A549 (cell line): Measurements from ENCODE around the gene TCERG1L. TPM values are rescaled to one million over a fixed set of nuclear protein-coding genes. Genes with fewer than 3 reads are reported as not detected.

Experiments used
- ATAC-seq, 2 experiments: fragments of 200-7000 bp in 1 of 2; fragments of >200 bp in 1 of 2; cut with Nextera tagmentation in 1 of 2; cut with Tn5 transposase in 1 of 2; 3 replicates each; pipeline versions ENCODE4 v1.8.0 to v1.9.1; 2018 to 2020; ENCODE audit warnings: mild to moderate bottlenecking in 1 of 2, moderate library complexity in 1 of 2
- CTCF ChIA-PET: fragments of 300-600 bp; sonication (Branson Sonifier 250); formaldehyde crosslinking; extraction: SDS; loops from one replicate; lab custom pipeline; 2021; ENCODE audit warnings: antibody characterized with exemption, inconsistent platforms; lab: Yijun Ruan, JAX
- POLR2A ChIA-PET: fragments of 350-600 bp; formaldehyde crosslinking; extraction: SDS; loops from one replicate; lab custom pipeline; 2021; ENCODE audit warnings: antibody characterized with exemption, inconsistent platforms; lab: Yijun Ruan, JAX
- DNase-seq, 2 experiments: peaks; one replicate each; pipeline versions ENCODE4 v3.0.0 to v3.0.0-alpha.2; 2011 to 2016; ENCODE audit warnings: low read depth in 1 of 2, low spot score in 1 of 2
- FAIRE-seq: peaks from 2 replicates; lab custom pipeline; 2011; peaks lifted over from hg19 to GRCh38; lab: Jason Lieb, UNC
- H3K27ac ChIP-seq, 2 experiments: fragments of >200 bp; sonication (Bioruptor Twin); formaldehyde crosslinking; 3 replicates each; pipeline ENCODE4 v1.5.1; 2016 to 2017
- H3K4me1 ChIP-seq: fragments of >200 bp; sonication (Bioruptor Twin); formaldehyde crosslinking; 3 replicates; pipeline ENCODE4 v1.6.1; 2016
- H3K4me2 ChIP-seq: fragments of >200 bp; sonication (Bioruptor Twin); formaldehyde crosslinking; 3 replicates; pipeline ENCODE4 v1.6.1; 2016
- H3K4me3 ChIP-seq: fragments of >200 bp; sonication (Bioruptor Twin); formaldehyde crosslinking; 3 replicates; pipeline ENCODE4 v1.5.1; 2016
- H3K9me3 ChIP-seq: fragments of >200 bp; sonication (Bioruptor Twin); formaldehyde crosslinking; 3 replicates; pipeline ENCODE4 v1.6.1; 2016
- BHLHE40 ChIP-seq: IDR thresholded peaks from 2 replicates; pipeline ENCODE4 v1.6.1; 2012; ENCODE audit warnings: low read depth, low read length, inconsistent platforms
- CBX2 ChIP-seq: fragments of 200-600 bp; sonication (generic); IDR thresholded peaks from 2 replicates; pipeline ENCODE4 v1.6.1; 2016; ENCODE audit warnings: low read depth, mild to moderate bottlenecking, borderline replicate concordance
- CEBPB ChIP-seq, 2 experiments: fragments of >200 bp in 1 of 2; sonication (Bioruptor Twin) in 1 of 2; formaldehyde crosslinking in 1 of 2; IDR thresholded peaks; 2 replicates each; pipeline ENCODE4 v1.6.1; 2012 to 2016
- CHD2 ChIP-seq: fragments of 150-350 bp; IDR thresholded peaks from 2 replicates; pipeline ENCODE4 v1.6.1; 2014; ENCODE audit warnings: low read length; ENCODE audit not compliant: partially characterized antibody
- CHD4 ChIP-seq: fragments of 200-600 bp; sonication (generic); IDR thresholded peaks from 2 replicates; pipeline ENCODE4 v1.6.1; 2016; ENCODE audit warnings: antibody characterized with exemption, mild to moderate bottlenecking, borderline replicate concordance
- EHF ChIP-seq: fragments of 250-450 bp; sonication (Bioruptor Pico); IDR thresholded peaks from 2 replicates; pipeline ENCODE4 v1.5.0; 2020; ENCODE audit warnings: mild to moderate bottlenecking
- EP300 ChIP-seq, 2 experiments: fragments of >200 bp; sonication (Bioruptor Twin); formaldehyde crosslinking; IDR thresholded peaks; 2 replicates in 1 of 2; 3 replicates in 1 of 2; pipeline ENCODE4 v1.6.1; 2016 to 2017
- ESRRA ChIP-seq: fragments of 150-350 bp; IDR thresholded peaks from 2 replicates; pipeline ENCODE4 v1.6.1; 2014; ENCODE audit warnings: mild to moderate bottlenecking, low read length, borderline replicate concordance
- FOSB ChIP-seq: fragments of 250-450 bp; sonication (Bioruptor Pico); IDR thresholded peaks from 2 replicates; pipeline ENCODE4 v1.5.0; 2020; ENCODE audit warnings: mild to moderate bottlenecking, moderate library complexity
- FOSL2 ChIP-seq, 2 experiments: fragments of 450-650 bp in 1 of 2; fragments of >200 bp in 1 of 2; sonication (Bioruptor Twin) in 1 of 2; formaldehyde crosslinking; IDR thresholded peaks; 2 replicates each; pipeline versions ENCODE4 v1.5.0 to v1.6.1; 2016 to 2020; ENCODE audit warnings: mild to moderate bottlenecking in 1 of 2, moderate library complexity in 1 of 2
- HDAC2 ChIP-seq: fragments of 200-600 bp; sonication (generic); IDR thresholded peaks from 2 replicates; pipeline ENCODE4 v1.6.1; 2016
- HOXA7 ChIP-seq: fragments of 250-450 bp; sonication (Bioruptor Pico); IDR thresholded peaks from 2 replicates; pipeline ENCODE4 v1.5.0; 2020; ENCODE audit warnings: mild to moderate bottlenecking, moderate library complexity
- JUN ChIP-seq, 2 experiments: fragments of >200 bp; sonication (Bioruptor Twin); formaldehyde crosslinking; IDR thresholded peaks; 2 replicates in 1 of 2; 3 replicates in 1 of 2; pipeline ENCODE4 v1.6.1; 2016 to 2017
- JUNB ChIP-seq: fragments of >200 bp; sonication (Bioruptor Twin); formaldehyde crosslinking; IDR thresholded peaks from 2 replicates; pipeline ENCODE4 v1.6.1; 2016
- KDM1A ChIP-seq: fragments of 200-600 bp; sonication (generic); IDR thresholded peaks from 2 replicates; pipeline ENCODE4 v1.6.1; 2016; ENCODE audit warnings: low read depth, mild to moderate bottlenecking
- MYC ChIP-seq: IDR thresholded peaks from 2 replicates; pipeline ENCODE4 v1.6.1; 2012; ENCODE audit warnings: mild to moderate bottlenecking, inconsistent platforms, low read length, improper control_type of control experiment, borderline replicate concordance
- NFE2L2 ChIP-seq: fragments of 150-350 bp; conservative IDR thresholded peaks from 2 replicates; pipeline ENCODE4 v1.6.1; 2014; ENCODE audit warnings: low read length
- PHF8 ChIP-seq: fragments of 200-600 bp; sonication (generic); IDR thresholded peaks from 2 replicates; pipeline ENCODE4 v1.6.1; 2016; ENCODE audit warnings: low read depth, mild to moderate bottlenecking, antibody characterized with exemption, moderate library complexity, borderline replicate concordance
- POLR2A ChIP-seq: IDR thresholded peaks from 2 replicates; pipeline ENCODE4 v1.6.1; 2012; ENCODE audit warnings: mild to moderate bottlenecking, low read length
- POLR2AphosphoS2 ChIP-seq: conservative IDR thresholded peaks from 2 replicates; pipeline ENCODE4 v1.6.1; 2012; ENCODE audit warnings: low read length, improper control_type of control experiment, inconsistent platforms
- RARB ChIP-seq: fragments of 250-450 bp; sonication (Bioruptor Pico); IDR thresholded peaks from 2 replicates; pipeline ENCODE4 v1.8.0; 2021; ENCODE audit warnings: mild to moderate bottlenecking, moderate library complexity
- RCOR1 ChIP-seq: fragments of 150-350 bp; IDR thresholded peaks from 2 replicates; pipeline ENCODE4 v1.6.1; 2014; ENCODE audit warnings: antibody characterized with exemption, low read length, low read depth
- RFX5 ChIP-seq: fragments of 450-650 bp; IDR thresholded peaks from 2 replicates; pipeline ENCODE4 v1.7.1; 2014; ENCODE audit warnings: antibody characterized with exemption, mild to moderate bottlenecking, moderate library complexity
- TFCP2L1 ChIP-seq: fragments of 250-450 bp; sonication (Bioruptor Pico); IDR thresholded peaks from 2 replicates; pipeline ENCODE4 v1.5.0; 2021; ENCODE audit warnings: mild to moderate bottlenecking
- ZC3H11A ChIP-seq: fragments of 450-650 bp; IDR thresholded peaks from 2 replicates; pipeline ENCODE4 v1.6.1; 2014; ENCODE audit warnings: antibody characterized with exemption, mild to moderate bottlenecking
- ZNF302 ChIP-seq: fragments of 250-450 bp; sonication (Bioruptor Pico); IDR thresholded peaks from 2 replicates; pipeline ENCODE4 v1.9.0; 2021; ENCODE audit warnings: inconsistent platforms, mild to moderate bottlenecking, moderate library complexity
- ZSCAN20 ChIP-seq: fragments of 250-450 bp; sonication (Bioruptor Pico); IDR thresholded peaks from 2 replicates; pipeline ENCODE4 v1.8.0; 2022; ENCODE audit warnings: mild to moderate bottlenecking, moderate library complexity
- WGBS: methylation state at CpG from one replicate; pipeline ENCODE4 v1.1.6; 2017; ENCODE audit errors: missing lambda C conversion rate; 5-methylcytosine and 5-hydroxymethylcytosine counted together
- polyA plus RNA-seq, 4 experiments: library from polyadenylated mRNA; depleted of rRNA in 3 of 4; stranded (reverse); fragments of >200 nt; fragmentation: RNase III in 1 of 4; extraction: RNeasy Plus Mini Kit Qiagen cat#74134 plus additional on column Dnase treatment in 1 of 4; gene quantifications; 2 replicates in 3 of 4; 3 replicates in 1 of 4; pipeline ENCODE4 v1.2.3, GENCODE V29; 2011 to 2017
- TF ChIP-seq, protein P1 (sequence below): fragments of 250-450 bp; sonication (Bioruptor Pico); IDR thresholded peaks from 2 replicates; pipeline ENCODE4 v1.5.0; 2020; ENCODE audit warnings: low read depth, mild to moderate bottlenecking, moderate library complexity
- TF ChIP-seq, protein P2 (sequence below): IDR thresholded peaks from 2 replicates; pipeline ENCODE4 v1.6.1; 2012

The TCERG1L gene
- polyA plus RNA-seq, 2 of the 4 experiments (the other 2 are of a cell fraction): not detected

DNA sequence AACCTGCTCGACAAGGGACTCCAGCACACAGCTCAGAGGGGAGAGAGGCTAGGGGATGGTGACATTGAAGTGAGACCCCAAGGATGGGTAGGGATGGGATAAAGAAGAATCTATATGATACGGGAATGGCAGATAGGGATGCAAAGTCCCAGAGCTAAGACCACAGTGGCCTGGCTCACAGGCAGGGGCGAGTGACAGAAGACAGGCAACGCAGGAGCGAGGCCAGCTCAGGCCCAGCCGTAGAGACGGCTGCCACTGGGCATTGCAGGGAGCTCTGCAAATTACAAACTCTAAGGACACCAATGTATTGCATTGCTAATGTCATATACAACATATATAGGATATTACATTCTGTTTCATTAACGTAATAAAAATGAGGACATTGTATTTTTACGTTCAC lies 131.4 kb downstream of the TCERG1L start:
- TF ChIP-seq CBX2 (no peak), JUNB (no peak), TFCP2L1 (CRISPR knock-in tag) (no peak), POLR2A (no peak), CHD4 (no peak), POLR2AphosphoS2 (no peak), ZSCAN20 (CRISPR knock-in tag) (no peak), NFE2L2 (no peak), RARB (no peak)
- Histone ChIP-seq H3K4me1 (no peaks in the 10 kb centered on the region), H3K4me2 (no peak overlapping the region), H3K4me3 (no peak overlapping the region), H3K9me3 (peaks cover 5% of the 10 kb centered on the region; the same call in 2 of the 3 replicates), H3K27ac (no peak overlapping the region)
- ChIA-PET POLR2A (no interaction called here), CTCF (no interaction called here)
- ATAC-seq (no peak), DNase-seq (no peak), FAIRE-seq (no peak)
- 12% methylated on average over 8 of the region's 9 CpGs for WGBS

DNA sequence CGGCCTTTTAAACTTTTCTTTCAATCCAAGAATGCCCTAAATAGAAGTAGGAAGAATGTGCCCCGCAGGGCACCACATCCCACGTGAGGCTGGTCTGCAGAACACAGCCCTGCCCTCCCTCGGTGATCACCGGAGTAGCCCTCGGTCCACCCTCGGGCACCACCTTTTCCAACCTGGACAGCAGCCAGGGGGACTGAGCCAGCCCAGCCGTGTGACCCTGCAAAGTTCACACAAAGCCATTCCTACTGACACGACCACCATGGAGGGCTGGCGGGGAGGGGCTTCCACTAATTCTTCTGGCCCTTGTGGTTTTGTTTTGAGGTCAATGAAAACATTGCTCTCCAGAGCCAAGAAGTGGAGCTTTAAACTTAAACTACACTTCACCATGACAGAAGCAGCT lies 132.2 kb downstream of the TCERG1L start:
- Histone ChIP-seq H3K4me1 (no peaks in the 10 kb centered on the region), H3K27ac (no peak overlapping the region), H3K9me3 (peaks cover 5% of the 10 kb centered on the region), H3K4me2 (no peak overlapping the region), H3K4me3 (no peak overlapping the region)
- ChIA-PET CTCF (no interaction called here), POLR2A (no interaction called here)
- ATAC-seq (no peak), DNase-seq (no peak), FAIRE-seq (no peak)
- WGBS: 31% methylated on average over 9 of the region's 10 CpGs
- TF ChIP-seq POLR2A: no peak
- TF ChIP-seq EP300 (IDR thresholded peaks at IDR 0.05): no peak
- no peak for TF ChIP-seq JUNB
- TF ChIP-seq RARB: no peak
- TF ChIP-seq KDM1A: no peak
- no peak for TF ChIP-seq JUN (IDR thresholded peaks at IDR 0.05)
- TF ChIP-seq FOSB (CRISPR knock-in tag): no peak
- no peak for TF ChIP-seq ZNF302
- no peak for TF ChIP-seq HOXA7 (CRISPR knock-in tag)
- TF ChIP-seq RFX5: no peak
- no peak for TF ChIP-seq PHF8
- no peak for TF ChIP-seq RCOR1
- no peak for TF ChIP-seq NFE2L2
- TF ChIP-seq, protein P1, sequence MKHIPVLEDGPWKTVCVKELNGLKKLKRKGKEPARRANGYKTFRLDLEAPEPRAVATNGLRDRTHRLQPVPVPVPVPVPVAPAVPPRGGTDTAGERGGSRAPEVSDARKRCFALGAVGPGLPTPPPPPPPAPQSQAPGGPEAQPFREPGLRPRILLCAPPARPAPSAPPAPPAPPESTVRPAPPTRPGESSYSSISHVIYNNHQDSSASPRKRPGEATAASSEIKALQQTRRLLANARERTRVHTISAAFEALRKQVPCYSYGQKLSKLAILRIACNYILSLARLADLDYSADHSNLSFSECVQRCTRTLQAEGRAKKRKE (CRISPR knock-in tag): no peak
- TF ChIP-seq ZC3H11A: no peak
- no peak for TF ChIP-seq CHD2
- no peak for TF ChIP-seq HDAC2
- TF ChIP-seq, protein P2, sequence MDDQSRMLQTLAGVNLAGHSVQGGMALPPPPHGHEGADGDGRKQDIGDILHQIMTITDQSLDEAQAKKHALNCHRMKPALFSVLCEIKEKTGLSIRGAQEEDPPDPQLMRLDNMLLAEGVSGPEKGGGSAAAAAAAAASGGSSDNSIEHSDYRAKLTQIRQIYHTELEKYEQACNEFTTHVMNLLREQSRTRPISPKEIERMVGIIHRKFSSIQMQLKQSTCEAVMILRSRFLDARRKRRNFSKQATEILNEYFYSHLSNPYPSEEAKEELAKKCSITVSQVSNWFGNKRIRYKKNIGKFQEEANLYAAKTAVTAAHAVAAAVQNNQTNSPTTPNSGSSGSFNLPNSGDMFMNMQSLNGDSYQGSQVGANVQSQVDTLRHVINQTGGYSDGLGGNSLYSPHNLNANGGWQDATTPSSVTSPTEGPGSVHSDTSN: no peak
- TF ChIP-seq MYC: no peak
- no peak for TF ChIP-seq CBX2

DNA sequence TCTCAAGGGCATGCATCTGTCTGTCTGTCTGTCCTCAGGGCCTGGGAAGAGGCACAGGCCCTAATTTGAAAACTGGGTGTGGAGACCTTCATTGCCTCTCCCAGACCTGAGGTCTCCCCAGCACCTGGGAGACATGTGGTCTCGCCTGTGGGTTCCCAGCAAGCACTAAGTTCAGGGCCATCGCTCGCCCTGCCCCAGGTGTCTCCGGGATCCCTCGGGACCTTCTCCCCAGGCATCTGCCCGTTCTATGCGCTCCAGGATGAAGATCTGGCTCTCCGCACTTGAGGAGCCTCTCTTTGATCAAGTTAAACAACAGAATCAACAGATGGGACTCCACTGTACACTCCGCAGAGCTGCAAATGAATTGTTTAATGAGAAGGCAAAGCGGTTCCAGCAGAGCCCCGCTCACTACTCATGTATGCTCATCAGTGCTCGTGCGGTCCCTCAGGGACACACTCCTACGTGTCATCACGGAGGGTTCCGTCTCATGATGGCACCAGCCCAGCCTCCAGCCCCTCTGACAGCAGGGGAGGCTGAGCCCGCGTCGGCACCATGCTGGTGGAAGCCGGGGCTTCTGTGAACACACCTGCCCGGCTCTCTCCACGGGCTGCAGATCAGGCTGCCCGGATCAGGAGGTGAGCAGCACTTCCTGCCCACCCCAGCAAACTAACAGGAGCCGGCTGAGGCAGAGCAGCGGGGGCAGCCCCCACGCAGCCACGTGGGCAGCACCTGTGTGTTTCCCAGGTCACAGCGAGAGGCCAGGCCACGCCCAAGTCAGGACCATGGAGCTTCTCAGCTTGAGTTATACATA lies 132.8 kb downstream of the TCERG1L start:
- CTCF ChIA-PET: no interaction called here
- FAIRE-seq (no peak), ATAC-seq (no peak), DNase-seq (no peak)
- H3K4me1 ChIP-seq: no peaks in the 10 kb centered on the region
- H3K27ac ChIP-seq: no peak overlapping the region
- H3K4me2 ChIP-seq: no peak overlapping the region
- WGBS: 20% methylated on average over 24 of the region's 29 CpGs
- POLR2A ChIA-PET: no interaction called here
- TF ChIP-seq CEBPB (IDR thresholded peaks at IDR 0.05) (no peak), ZSCAN20 (CRISPR knock-in tag) (no peak), EHF (CRISPR knock-in tag) (no peak), CHD4 (no peak), JUNB (no peak), BHLHE40 (no peak), TFCP2L1 (CRISPR knock-in tag) (no peak), ESRRA (no peak), FOSL2 (IDR thresholded peaks at IDR 0.05) (no peak), FOSL2 (CRISPR knock-in tag; IDR thresholded peaks at IDR 0.05) (no peak)
- peaks cover 5% of the 10 kb centered on the region for H3K9me3 ChIP-seq
- H3K4me3 ChIP-seq: no peak overlapping the region
